ELR (cell line): ENCODE measurements around the gene RTN4RL2.
A peak's percentile ranks its signal among the peaks of the same experiment; 100 is the strongest.
"Not testable (repeated sequence)": the region's sequence is repeated elsewhere in the genome, so short reads cannot be mapped to it uniquely, and the experiment has no call there.

Experiments used
- DNase-seq: peaks from one replicate; pipeline ENCODE4 v3.0.0-alpha.2; 2015; ENCODE audit warnings: low read depth

RTN4RL2 gene

DNA sequence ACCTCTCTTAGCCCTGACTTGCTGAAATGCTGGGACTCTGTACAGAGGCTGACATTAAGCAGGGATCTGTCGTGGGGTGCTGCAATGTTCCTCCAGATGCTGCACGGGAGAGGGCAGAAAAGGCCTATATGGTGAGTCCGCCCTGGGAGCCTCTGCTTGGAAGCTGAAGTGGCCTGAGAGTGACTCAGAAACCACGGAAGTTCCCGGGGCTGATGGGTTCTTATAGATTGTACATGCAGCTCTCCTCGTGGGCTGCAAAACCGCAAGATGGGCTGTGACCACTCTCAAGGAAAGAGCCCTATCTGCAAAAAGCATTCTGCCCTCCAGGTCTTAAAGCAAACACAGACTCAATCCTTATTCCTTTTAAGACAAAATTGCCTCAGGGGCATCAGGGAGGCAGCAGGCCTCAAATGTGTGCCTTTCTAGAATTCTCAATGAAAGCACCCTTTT, 27.6 kb upstream of the RTN4RL2 start:
- peak; percentile 96 for DNase-seq

DNA sequence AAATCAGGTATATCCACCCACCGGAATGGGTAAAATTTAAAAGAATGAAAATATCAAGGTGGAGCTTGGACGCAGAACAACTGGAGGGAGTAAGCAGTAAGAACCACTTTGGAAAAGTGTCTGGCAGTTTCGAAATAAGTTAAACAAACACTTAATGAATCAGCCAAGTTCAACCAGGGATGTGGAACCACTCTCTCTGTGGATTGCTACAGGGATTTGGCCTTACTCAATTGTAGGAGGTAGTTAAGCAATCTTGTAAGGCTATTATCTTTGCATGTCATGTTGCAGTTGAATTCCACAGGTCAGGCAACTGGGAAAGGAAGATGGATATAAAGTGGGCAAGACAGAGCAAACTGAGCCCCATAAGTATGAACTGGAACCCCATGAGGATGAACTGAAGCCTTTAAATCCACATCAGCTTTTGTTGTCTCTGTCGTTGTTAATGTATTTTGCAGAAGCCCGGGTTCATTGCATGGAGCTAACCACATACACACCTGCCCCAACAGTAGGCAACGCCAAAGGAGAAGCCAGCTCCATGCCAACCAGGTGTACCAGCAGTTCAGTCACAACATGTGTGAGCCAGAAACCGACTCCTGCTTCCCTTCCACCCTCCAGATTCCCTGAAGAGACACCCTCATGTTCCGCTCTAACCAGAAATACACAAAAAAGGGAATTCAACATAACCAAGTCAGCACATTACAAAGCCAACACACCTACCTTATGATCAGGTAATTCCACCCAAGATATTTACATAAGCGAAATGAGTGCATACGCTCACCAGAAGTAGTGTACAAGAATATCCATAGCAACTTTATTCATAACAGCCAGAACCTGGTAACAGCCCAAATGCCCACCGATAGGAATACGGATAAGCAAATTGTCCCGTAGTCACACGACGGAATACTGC, 25.4 kb upstream of the RTN4RL2 start:
- peak; percentile 87 for DNase-seq

DNA sequence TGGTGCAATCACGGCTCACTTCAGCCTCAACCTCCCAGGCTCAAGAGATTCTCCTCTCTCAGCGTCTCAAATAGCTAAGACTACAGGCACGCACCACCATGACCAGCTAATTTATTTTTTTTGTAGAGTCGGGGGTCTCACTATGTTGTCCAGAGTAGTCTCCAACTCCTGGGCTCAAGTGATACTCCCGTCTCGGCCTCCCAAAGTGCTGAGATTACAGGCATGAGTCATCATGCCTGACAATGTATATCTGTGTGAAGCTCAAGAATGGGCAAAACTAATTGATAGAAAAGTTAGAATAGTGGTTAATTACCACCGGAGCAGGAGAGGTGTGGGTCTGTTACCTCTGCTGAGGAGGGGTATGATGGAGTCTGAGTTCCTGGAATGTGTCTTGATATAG, 24.3 kb upstream of the RTN4RL2 start:
- DNase-seq = no peak

- no peak for DNase-seq
Measured at GRCh38 chr11:57438345-57439285, 21.7 kb upstream of the RTN4RL2 start.

DNA sequence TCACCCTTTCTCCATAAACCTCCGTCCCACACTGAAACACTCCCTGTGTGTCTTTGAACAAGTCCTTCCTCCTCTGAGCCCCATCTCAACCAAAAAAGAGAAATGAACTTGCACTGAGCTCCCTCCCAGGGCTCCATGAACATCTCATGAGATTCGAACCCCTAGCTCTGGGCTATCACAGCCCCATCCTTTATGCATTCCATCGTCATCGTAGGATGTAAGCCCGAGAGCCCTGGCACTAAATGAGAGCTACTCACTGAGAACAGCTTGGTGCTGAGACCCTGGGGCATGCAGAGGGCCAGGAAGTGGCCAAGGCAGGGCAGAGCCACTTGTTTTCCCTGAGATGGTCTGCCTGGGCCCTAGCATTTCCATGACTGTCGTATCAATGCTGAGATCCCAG, 20.5 kb upstream of the RTN4RL2 start:
- no peak for DNase-seq

- no peak for DNase-seq
Measured at GRCh38 chr11:57440744-57441414, 19.4 kb upstream of the RTN4RL2 start.

DNA sequence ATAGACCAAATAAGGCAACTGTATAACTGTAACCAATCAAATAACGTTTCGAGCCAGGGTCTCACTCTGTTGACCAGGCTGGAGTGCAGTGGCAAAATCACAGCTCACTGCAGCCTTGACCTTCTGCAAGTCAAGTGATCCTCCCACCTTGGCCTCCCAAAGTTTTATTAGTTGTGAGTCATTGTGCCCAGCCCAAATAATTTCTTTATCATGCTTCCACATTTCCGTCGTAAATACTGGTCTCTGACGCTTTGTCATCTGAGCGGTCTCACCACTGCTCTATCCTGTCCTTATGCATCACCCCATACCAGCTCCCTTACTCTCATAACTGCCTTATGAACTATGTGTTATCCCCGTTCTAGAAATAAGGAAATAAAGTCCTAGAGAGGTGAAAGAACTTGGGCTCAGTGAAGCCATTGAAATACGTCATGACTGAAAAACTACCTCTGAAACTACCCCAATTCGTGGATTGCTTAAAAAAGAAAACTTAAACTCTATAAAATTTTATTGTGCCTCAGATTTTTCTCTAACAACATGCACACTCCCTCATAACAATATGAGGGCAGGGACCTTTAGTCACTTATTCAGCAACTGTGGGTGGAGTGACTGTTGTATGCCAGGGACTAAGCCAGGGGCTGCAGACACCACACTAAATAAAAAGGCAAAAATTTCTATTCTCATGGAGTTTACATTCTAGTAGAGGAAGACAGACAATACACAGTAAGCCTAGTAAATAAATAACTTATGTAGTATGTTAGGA, 15.8 kb upstream of the RTN4RL2 start:
- DNase-seq = peak; percentile 70

DNA sequence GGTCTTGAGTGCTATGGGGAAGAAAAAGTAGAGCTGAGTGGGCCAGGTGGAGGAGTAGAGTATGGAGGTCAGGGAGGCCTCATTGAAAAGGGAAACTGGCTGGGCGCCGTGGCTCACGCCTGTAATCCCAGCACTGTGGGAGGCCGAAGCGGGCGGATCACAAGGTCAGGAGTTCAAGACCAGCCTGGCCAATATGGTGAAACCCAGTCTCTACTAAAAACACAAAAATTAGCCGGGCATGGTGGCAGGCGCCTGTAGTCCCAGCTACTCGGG, 15.3 kb upstream of the RTN4RL2 start:
- DNase-seq = not testable (repeated sequence)

- DNase-seq = no peak
Measured at GRCh38 chr11:57446055-57446454, 14.3 kb upstream of the RTN4RL2 start.

- no peak for DNase-seq
Measured at GRCh38 chr11:57453543-57454177, 6.7 kb upstream of the RTN4RL2 start.

GRCh38 chr11:57456960-57457642, 3.2 kb upstream of the RTN4RL2 start:
- peak; percentile 90 for DNase-seq

GRCh38 chr11:57457643-57458023, 2.7 kb upstream of the RTN4RL2 start:
- no peak for DNase-seq

DNA sequence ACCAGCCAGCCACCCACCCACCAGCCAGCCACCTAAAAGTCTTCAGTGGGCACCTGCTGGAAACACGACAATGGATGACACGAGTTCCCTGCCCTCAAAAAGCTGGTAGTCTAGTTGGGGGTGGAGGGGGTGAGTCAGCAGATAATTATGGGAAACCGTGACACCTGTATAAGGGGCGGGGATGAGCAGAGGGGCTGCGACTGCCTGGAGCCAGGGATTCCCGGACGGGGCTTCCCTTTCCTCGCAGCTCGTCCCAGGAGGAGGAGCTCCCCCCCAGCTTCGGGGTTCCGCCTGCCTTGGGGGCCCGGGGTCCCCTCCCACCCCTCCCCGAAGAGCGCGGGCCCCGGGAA, 2.3 kb upstream of the RTN4RL2 start:
- no peak for DNase-seq

DNA sequence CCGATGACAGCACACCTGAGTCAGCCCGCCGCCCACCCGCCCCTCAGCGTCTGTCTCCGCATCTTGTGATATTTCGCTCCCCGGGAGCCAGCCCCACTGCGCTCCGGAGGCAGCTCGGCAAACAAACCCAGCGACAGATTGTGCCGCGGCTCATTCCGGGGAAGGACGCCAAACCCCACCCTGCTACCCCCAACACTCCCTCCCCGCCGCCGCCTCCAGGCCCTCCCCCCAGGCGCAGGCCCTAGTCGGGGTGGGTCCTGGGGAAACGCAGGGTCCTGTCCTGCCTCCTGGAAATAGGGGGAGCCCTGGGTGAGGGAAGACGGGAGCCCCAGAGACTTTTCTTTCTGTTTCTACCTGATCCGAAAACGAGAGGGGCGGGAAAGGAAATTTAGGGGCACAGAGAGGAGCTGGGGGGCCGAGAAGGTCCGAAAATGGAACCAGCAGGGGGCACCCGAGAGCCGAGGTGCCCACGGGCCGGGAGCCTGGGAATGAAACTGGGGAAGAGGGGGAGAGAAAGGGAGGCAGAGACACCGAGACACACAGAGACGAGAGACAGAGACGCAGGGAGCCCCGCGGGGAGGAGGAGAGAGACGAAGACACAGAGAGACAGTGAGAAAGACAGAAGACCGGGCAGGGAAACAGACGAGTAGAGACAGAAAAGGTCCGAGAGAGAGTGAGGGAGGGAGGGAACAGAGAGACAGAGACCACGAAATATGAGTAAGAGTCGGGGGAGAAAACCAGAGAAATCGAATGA, 1.7 kb upstream of the RTN4RL2 start:
- peak; percentile 52 for DNase-seq

DNA sequence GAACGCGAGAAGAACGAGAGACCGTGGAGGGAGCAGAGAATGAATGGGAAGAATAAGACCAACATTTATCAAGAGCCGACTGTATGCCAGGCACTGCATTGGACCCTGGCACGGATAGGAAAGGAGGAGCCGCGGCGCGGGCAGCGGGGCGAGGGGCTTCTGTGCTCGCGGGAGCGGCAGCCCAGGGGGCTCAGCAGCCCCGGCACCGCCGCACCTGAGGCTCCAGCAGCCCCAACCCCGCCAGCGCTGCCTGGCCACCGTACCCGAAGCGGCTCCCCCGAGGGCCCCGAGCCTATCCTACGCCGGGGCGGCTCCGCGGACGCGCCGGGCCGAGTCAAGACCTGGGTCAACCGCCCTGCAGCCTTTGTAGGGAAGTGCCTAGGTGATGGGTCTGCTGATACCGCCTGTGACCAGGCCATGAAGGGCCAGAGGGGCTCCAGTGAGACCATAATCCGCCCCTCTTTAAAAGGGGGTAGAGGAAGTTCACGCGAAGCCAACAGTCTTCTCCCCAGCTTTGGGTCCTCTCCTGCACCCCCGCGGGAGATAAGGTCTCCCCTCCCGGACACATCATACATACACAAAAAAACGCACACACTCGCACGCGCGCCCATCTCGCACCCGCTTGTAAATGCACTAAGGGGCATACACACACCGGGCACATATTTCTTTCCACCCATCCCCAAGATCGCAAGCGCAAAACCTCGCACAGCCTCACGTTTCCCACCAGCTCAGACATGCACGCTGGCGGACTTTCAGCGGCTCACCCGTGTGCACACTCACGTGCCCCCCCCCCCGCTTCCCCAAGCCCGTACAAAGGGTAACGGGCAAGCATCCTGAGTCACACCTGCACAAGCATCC, 935 bp upstream of the RTN4RL2 start:
- no peak for DNase-seq

- DNase-seq = no peak
Measured at GRCh38 chr11:57460758-57461749, 726 bp downstream of the RTN4RL2 start.

GRCh38 chr11:57461841-57462489, 1.6 kb downstream of the RTN4RL2 start:
- no peak for DNase-seq
